Prostate gland (tissue), 2 donors: ENCODE data around the gene IGSF9.

Experiments used
- CTCF ChIP-seq, 4 experiments: fragments of 200-600 bp in 2 of 4; fragments of 450-650 bp in 2 of 4; sonication (generic) in 2 of 4; IDR thresholded peaks; 1 replicate in 3 of 4; 2 replicates in 1 of 4; pipeline ENCODE4 v1.5.1; 2016 to 2019; ENCODE audit warnings: antibody characterized with exemption in 4 of 4, mild to moderate bottlenecking in 2 of 4, moderate library complexity in 2 of 4
- POLR2AphosphoS5 ChIP-seq: sonication (generic); formaldehyde crosslinking; IDR thresholded peaks from one replicate; pipeline ENCODE4 v1.6.1; 2017; ENCODE audit warnings: antibody characterized with exemption

- no peak for TF ChIP-seq CTCF (IDR thresholded peaks at IDR 0.05)
- TF ChIP-seq POLR2AphosphoS5, result no peak
These were observed 5.8 kb downstream of the IGSF9 start for GRCh38 chr1:159939678-159940002.
